Measurements from ENCODE around the gene ETNK2.

ETNK2 gene, protein sequence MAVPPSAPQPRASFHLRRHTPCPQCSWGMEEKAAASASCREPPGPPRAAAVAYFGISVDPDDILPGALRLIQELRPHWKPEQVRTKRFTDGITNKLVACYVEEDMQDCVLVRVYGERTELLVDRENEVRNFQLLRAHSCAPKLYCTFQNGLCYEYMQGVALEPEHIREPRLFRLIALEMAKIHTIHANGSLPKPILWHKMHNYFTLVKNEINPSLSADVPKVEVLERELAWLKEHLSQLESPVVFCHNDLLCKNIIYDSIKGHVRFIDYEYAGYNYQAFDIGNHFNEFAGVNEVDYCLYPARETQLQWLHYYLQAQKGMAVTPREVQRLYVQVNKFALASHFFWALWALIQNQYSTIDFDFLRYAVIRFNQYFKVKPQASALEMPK

GRCh38 chr1:204151552-204152309, at the start of gene ETNK2:
TSS of gene ETNK2 (minus strand) at chr1:204152044. CDS start at chr1:204151852, 192 bp downstream.
- peak; percentile 28 for DNase-seq

- DNase-seq, result no peak
Measured at GRCh38 chr1:204201348-204202040, 49.6 kb upstream of the ETNK2 start.

- no peak for DNase-seq
Measured at GRCh38 chr1:204199579-204199978, 47.7 kb upstream of the ETNK2 start.

GRCh38 chr1:204198348-204199340, 46.8 kb upstream of the ETNK2 start:
- no peak for DNase-seq

DNA sequence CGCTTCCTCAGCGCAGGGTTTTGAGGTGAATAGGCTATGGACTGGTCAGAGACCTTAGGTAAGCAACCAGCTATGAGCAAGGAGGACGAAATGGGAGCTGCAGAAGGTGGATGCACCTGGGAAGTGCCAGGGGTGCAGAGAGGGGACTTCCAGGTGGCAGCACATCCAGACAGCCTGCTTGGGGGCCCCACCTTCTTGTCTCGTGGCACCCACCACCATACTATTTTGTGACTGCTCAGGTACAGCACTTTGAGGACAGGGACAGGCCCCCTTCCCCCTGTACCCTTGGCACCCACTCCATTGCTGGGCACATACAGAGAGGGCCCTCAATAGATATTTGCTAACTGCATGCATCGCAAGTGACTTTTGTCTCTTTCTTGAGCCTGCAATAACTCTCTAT, 45.2 kb upstream of the ETNK2 start:
- DNase-seq, result no peak

DNA sequence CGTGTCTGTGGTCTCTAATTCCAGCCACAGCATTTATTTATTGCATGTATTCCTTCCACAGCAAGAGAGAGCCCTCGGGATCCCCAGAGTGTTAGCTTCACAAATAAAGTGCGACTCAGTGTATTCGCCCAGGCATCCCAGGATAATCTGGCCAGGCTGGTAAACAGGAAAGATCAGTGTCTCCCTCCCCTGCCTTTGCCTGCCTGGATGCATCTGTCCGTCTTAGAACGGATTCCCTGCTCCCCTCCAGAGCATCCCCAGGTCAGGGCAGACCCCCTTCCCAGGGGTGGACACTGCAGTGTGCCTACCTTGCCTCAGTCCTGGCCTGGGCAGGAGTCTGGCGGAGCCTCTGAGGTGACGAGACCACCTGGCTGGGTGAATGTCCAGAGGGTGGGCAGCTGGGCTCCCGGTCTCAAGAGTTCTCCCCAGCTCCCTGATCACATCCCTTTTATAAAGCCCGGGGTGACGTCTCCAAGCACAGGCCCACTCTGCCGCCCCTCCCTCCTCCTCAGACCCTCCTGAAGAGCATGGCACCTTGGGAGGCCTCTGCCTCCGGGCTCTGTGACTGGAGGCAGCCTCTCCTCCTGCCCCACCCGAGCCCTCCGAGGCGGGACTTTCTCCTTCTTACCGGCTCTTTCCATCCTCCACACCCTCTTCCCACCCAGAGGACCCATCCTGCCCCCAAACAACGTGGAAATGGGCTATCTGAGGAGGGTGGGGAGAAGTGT, 44.4 kb upstream of the ETNK2 start, which contains the start of gene KISS1:
KISS1 (minus strand) TSS at position 424 of the 728 bp plus-strand sequence. CDS start 3,615 bp downstream, outside the sequence.
- DNase-seq, result no peak

DNA sequence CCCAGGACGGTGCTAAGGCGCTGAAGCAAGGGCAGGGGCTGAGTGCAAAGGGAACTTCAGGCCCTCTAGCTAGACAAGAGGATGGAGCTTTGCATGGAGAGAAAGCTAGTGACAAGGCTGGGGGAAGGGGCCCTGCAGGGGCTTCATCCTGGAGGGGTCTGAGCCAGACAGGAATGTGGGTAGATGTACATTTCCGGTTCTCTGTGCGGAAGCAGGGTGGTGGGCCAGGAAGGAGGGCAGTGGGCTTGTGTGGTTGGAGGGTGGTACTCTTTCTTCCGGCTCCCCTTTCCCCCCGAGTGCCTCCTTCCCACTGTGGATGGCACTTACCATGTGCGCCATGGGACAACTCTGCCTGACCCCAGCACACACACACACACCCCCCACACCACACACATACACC, 42.9 kb upstream of the ETNK2 start:
- no peak for DNase-seq

DNA sequence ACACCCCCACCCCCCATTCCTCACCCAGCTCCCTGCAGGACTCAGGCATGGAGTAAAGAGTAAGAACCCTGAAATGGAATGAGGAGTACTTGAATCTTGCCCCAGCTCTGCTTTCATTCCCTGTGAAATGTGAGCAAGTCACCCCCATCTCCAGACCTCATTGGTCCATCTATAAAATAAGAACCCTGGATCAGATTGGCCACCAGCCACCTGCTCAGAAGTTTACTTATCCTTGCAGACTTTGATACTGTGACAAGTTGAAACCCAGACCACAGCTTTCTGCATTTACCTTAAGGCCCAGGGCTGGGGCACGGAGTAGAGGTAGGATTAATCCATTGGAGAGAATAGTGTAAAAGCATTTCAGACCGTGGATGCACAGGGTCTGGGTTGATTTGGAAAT, 42.2 kb upstream of the ETNK2 start:
- no peak for DNase-seq

- no peak for DNase-seq
Measured at GRCh38 chr1:204192589-204193352, 40.9 kb upstream of the ETNK2 start.

DNA sequence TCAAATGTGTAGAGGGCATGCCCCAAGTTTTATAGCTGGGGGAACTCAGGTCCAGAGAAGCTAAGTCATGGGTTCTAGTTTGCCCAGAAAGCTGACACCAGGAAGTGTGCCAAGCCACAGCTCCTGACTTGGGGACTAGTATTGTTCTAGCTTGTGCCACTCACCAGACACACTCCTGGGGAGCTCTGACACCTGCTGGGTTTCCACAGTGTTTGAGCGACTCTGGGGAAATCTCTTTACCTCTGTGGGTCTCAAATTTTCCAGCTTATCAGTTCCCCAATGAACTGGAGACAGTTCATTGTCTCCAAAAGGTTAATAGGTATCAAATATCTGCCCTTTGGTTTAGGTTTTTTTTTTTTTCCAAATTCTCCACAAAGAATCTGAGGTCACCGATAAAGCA, 40.2 kb upstream of the ETNK2 start:
- no peak for DNase-seq

GRCh38 chr1:204191456-204191855, 39.6 kb upstream of the ETNK2 start:
- no peak for DNase-seq

DNA sequence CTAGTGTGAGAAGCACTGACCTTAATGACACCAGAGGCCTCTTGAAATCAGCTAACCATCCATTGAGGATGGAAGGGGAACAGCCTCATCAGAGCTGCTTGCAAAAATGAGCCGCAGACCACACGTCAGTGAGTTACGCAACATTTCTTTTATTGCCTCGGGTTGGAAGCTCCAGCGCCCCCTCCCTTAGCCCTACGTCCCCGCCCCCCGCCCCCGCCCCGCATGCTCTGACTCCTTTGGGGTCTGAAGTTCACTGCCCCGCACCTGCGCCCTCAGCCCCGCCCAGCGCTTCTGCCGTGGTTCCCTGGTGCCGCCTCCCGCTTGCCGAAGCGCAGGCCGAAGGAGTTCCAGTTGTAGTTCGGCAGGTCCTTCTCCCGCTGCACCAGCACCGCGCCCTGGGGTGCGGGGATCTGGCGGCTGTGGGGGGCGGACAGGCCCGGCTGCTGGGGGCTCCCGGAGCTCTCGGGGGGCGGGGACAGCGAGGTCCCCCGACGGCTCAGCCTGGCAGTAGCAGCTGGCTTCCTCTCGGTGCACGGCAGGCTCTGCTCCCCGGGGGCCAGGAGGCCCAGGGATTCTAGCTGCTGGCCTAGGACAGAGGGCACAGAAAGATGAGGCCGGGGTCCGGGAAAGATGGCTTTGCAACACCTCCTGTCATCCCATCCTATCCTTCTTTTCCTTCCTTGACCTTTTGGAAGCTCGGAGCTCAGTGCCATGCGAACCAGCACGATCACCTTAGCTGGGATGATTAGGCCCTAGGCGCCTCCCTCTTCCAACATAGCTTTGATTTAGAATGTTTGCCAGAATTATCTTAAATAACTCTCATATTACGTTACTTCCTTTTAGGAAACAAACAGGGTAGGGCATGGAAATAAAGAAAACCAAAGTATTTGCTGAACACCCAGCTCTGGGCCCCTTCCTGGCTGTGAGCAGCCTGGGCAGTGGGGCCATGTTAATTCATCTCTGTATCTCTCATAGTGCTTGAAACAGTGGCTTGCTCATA, 38.7 kb upstream of the ETNK2 start:
- no peak for DNase-seq

- DNase-seq, result no peak
Measured at GRCh38 chr1:204188959-204189639, 37.3 kb upstream of the ETNK2 start.

DNA sequence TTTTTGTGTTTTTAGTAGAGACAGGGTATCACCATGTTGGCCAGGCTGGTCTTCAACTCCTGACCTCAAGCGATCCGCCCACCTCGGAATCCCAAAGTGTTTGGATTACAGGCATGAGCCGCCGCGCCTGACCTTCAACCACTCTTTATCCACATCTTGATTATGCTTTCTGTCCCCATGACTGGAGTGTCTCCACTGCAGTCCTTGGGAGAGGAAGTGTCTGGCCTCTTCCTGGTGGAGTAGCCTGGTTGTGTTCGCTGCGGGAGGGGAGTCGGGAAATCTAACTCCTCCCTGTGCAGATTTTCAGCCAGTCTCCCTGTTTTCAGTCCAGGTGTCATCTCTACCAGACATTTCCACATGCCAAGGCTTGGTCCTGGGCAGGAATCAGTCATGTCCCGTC, 34.8 kb upstream of the ETNK2 start:
- no peak for DNase-seq

DNA sequence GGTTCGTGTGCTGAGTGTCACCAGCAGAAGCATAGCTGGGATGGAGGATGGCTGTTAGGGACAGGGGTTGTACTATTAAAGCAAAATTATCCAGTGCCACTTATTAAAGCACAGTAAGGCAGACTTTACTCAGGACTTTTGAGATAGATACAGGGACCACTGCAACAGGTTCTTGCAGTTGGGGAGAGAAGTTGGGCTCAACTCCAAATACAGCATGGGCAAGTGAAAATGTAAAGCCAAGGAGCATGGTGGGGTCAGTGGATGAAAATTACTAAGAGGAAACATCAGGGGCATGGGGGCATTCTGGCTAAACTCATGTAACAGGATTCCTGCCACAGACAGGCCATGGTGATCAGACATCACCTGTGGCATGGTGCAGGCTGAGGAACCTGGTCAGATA, 29.3 kb upstream of the ETNK2 start:
- no peak for DNase-seq

GRCh38 chr1:204180133-204180532, 28.3 kb upstream of the ETNK2 start:
- DNase-seq, result no peak

GRCh38 chr1:204178487-204179281, 26.8 kb upstream of the ETNK2 start:
- DNase-seq, result no peak

GRCh38 chr1:204177133-204177532, 25.3 kb upstream of the ETNK2 start:
- DNase-seq, result no peak

Measured in stimulated activated CD4-positive, alpha-beta T cell treated with anti-CD3 and anti-CD28 coated beads, Interleukin-1b, Interleukin-23, amount 100 ng/mL, for 48 hours (primary cell).